GM13976 (cell line): ENCODE results near the gene NNT.

Experiments used
- DNase-seq: peaks from one replicate; pipeline ENCODE4 v3.0.0; 2012; ENCODE audit warnings: low spot score
- CTCF ChIP-seq: IDR thresholded peaks from 2 replicates; pipeline ENCODE4 v1.5.1; 2012; ENCODE audit warnings: borderline replicate concordance, mild to moderate bottlenecking; ENCODE audit not compliant: insufficient read depth; ENCODE audit errors: extremely low read depth, missing control alignments, control extremely low read depth
- in situ Hi-C: fragments of 300-500 bp; cut with MboI; formaldehyde crosslinking; loops from one replicate; pipeline ENCODE4 v1.12.0; 2022; ENCODE audit warnings: low sequenced_read_pairs, mixed read lengths, inconsistent platforms; ENCODE audit not compliant: unreplicated experiment

The NNT gene

DNA sequence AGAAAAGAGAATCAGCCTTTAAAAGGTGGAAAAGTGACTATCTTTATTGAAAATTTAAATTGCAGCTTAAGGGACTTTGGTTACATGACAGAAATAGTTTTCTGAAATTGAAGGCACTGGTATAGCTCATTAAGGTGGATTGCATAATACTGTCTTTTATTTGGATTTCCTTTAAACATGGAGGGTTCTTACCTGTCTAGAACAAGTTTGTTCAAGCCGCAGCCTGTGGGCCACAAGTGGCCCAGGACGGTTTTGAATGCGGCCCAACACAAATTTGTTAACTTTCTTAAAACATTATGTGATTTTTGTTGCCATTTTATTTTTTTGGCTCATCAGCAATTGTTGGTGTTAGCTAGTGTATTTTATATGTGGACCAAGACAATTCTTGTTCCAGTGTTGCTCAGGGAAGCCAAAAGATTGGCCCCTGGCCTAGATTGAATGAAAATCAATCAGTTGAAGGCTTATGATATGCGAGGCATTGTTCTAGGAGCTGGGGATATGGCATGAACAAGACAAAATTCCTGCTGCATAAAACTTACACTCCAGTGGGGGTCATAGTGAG lies 18.0 kb downstream of the NNT start:
- DNase-seq, result no peak
- TF ChIP-seq CTCF, result no peak
- in situ Hi-C loops, result no loop called here

DNA sequence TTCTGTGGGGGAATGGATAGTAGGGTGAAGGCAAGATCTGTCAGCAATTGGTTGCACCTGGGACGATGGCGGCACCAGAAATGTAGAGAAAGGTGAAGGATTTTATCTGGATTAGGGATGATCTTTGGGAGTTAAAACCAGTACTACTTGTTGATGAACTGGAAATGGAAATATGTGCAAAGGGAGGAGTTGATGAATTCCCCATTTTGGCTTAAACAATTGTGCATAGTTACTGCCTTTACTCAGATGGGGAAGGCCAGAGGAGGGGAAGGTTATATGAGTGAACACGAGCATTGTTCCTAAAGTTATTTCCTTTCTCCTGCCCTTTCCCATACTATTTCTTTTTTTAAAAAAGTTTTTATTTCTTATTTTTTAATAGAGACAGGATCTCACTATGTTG lies 19.1 kb downstream of the NNT start:
- in situ Hi-C loops, result no loop called here
- DNase-seq, result no peak
- no peak for TF ChIP-seq CTCF

DNA sequence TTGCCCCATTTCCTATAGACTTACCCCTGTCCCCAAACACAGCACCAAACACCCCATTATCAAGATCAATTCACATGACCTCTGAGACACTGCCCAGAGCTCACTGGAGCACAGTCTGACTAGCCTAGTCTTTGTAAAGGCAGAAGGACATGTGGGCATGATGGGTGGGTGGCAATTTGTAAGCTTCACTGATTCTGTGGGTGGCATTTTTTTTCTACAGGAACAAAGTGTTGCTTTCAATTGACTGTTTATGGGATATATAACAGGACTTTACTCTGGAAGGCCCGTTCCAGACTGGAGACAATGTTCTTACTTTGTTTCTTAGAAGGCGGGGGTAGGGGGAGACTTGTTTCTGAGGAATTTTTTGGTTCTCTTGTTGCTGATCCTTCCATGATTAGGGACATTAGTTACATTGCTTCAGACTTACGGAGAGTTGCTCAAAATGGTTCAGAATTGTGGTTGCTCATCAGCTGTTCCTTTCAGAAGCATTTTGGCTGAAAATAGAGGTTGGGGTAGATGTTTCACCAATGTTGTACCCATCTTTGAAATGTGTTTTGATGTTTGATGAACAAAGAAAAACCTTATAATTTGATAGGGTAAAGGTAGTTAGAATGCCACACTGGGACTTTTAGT lies 20.2 kb downstream of the NNT start:
- DNase-seq, result no peak
- no peak for TF ChIP-seq CTCF
- in situ Hi-C loops, result no loop called here

DNA sequence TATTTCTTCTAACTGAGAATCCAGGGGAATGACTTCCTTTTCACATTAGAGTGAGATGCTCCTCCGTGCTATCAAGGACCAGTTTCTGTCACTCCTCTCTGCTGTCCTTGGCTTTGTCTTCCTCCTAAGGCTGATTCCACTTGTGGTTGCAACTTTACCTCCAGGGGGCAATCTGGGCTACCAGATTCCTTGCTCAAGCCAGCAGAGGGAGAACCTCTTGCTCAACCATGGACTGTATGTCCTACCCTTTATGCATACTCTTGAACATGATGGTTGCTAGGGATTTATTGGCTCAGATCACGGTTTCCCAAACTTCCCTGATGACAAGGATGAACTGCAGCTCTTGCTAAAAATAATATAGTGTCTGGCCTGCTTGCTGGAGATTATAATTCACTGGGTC lies 24.0 kb downstream of the NNT start:
- TF ChIP-seq CTCF, result no peak
- DNase-seq, result no peak
- in situ Hi-C loops, result no loop called here

GRCh38 chr5:43631182-43631910 lies 28.4 kb downstream of the NNT start:
- in situ Hi-C loops, result no loop called here
- DNase-seq, result peak; percentile 23
- peak; percentile 52 for TF ChIP-seq CTCF

- DNase-seq, result no peak
- in situ Hi-C loops, result no loop called here
- no peak for TF ChIP-seq CTCF
Measured at GRCh38 chr5:43634621-43635020, 31.6 kb downstream of the NNT start.
